Measurements from ENCODE around the gene ZNF20.

ZNF20 gene

GRCh38 chr19:12139885-12140544 is at the start of gene ZNF20:
Gene ZNF20, minus strand, starts transcription at chr19:12140350. Its CDS starts 168 bp downstream, at chr19:12140182.
- FAIRE-seq, result no peak

GRCh38 chr19:12187625-12188024 is 47.5 kb upstream of the ZNF20 start:
- FAIRE-seq, result no peak

GRCh38 chr19:12180377-12180776 is 40.2 kb upstream of the ZNF20 start:
- no peak for FAIRE-seq

- no peak for FAIRE-seq
Measured at GRCh38 chr19:12166626-12167025, 26.5 kb upstream of the ZNF20 start.

GRCh38 chr19:12163826-12164225 is 23.7 kb upstream of the ZNF20 start:
- no peak for FAIRE-seq

GRCh38 chr19:12162882-12163806 is 23.0 kb upstream of the ZNF20 start, which contains the start of gene ZNF136:
Gene ZNF136, plus strand, starts transcription at chr19:12163096. Its CDS starts 108 bp downstream, at chr19:12163204.
- FAIRE-seq, result peak; percentile 82

- FAIRE-seq, result no peak
Measured at GRCh38 chr19:12162513-12162881, 22.3 kb upstream of the ZNF20 start.

GRCh38 chr19:12159773-12160414 is 19.7 kb upstream of the ZNF20 start:
- no peak for FAIRE-seq

- peak; percentile 89 for FAIRE-seq
Measured at GRCh38 chr19:12156223-12157058, 16.3 kb upstream of the ZNF20 start, which contains the start of gene ZNF625. Gene ZNF625, minus strand, starts transcription at chr19:12156734. Its CDS starts 176 bp downstream, at chr19:12156558.

- FAIRE-seq, result no peak
Measured at GRCh38 chr19:12155324-12155860, 15.2 kb upstream of the ZNF20 start.

- FAIRE-seq, result no peak
Measured at GRCh38 chr19:12145348-12145747, 5.2 kb upstream of the ZNF20 start.

- FAIRE-seq, result no peak
Measured at GRCh38 chr19:12141405-12141736, 1.2 kb upstream of the ZNF20 start.

- FAIRE-seq, result no peak
Measured at GRCh38 chr19:12140545-12141404, 625 bp upstream of the ZNF20 start.

- FAIRE-seq, result no peak
Measured at GRCh38 chr19:12139269-12139668, 881 bp downstream of the ZNF20 start.

GRCh38 chr19:12137221-12137940 is 2.8 kb downstream of the ZNF20 start:
- no peak for FAIRE-seq

GRCh38 chr19:12133069-12133468 is 7.1 kb downstream of the ZNF20 start:
- FAIRE-seq, result no peak

- FAIRE-seq, result no peak
Measured at GRCh38 chr19:12126707-12127106, 13.4 kb downstream of the ZNF20 start.

- no peak for FAIRE-seq
Measured at GRCh38 chr19:12117201-12117970, 22.8 kb downstream of the ZNF20 start.

GRCh38 chr19:12113121-12113520 is 27.0 kb downstream of the ZNF20 start:
- no peak for FAIRE-seq

GRCh38 chr19:12112701-12113100 is 27.4 kb downstream of the ZNF20 start:
- FAIRE-seq, result no peak

Data from A204.1 (cell line).